M059J (cell line): ENCODE measurements around the gene RDH14. TPM values are rescaled to one million over a fixed set of nuclear protein-coding genes. Genes with fewer than 3 reads are reported as not detected.

Source experiments
- DNase-seq: peaks from one replicate; pipeline ENCODE4 v3.0.0-alpha.2; 2012; ENCODE audit warnings: low read depth
- total RNA-seq: library from RNA; depleted of rRNA; stranded (reverse); fragments of >200 nt; shearing (Covaris generic); gene quantifications from 2 replicates; pipeline ENCODE4 v1.2.3, GENCODE V29; 2014; rRNA removed

The RDH14 gene
- 25.1 and 27.0 TPM in 2 replicates for total RNA-seq

GRCh38 chr2:18560031-18560796 is at the start of gene RDH14:
Gene RDH14 (minus strand): TSS chr2:18560653. CDS start chr2:18560572, 81 bp downstream.
- peak; percentile 89 for DNase-seq

GRCh38 chr2:18610090-18610489 is 49.6 kb upstream of the RDH14 start:
- no peak for DNase-seq

GRCh38 chr2:18605115-18605514 is 44.7 kb upstream of the RDH14 start:
- no peak for DNase-seq

- DNase-seq, result no peak
Observed at GRCh38 chr2:18604531-18604885, 44.1 kb upstream of the RDH14 start.

- no peak for DNase-seq
Observed at GRCh38 chr2:18603854-18604530, 43.5 kb upstream of the RDH14 start.

- DNase-seq, result no peak
Observed at GRCh38 chr2:18602298-18602697, 41.8 kb upstream of the RDH14 start.

- DNase-seq, result no peak
Observed at GRCh38 chr2:18600255-18600613, 39.8 kb upstream of the RDH14 start.

GRCh38 chr2:18599509-18600254 is 39.2 kb upstream of the RDH14 start:
- DNase-seq, result no peak

GRCh38 chr2:18598848-18599484 is 38.5 kb upstream of the RDH14 start:
- DNase-seq, result no peak

GRCh38 chr2:18597618-18598017 is 37.2 kb upstream of the RDH14 start:
- DNase-seq, result no peak

- DNase-seq, result no peak
Observed at GRCh38 chr2:18596993-18597392, 36.5 kb upstream of the RDH14 start.

GRCh38 chr2:18593496-18593895 is 33.0 kb upstream of the RDH14 start:
- DNase-seq, result no peak

GRCh38 chr2:18592372-18592771 is 31.9 kb upstream of the RDH14 start:
- no peak for DNase-seq

GRCh38 chr2:18589354-18589753 is 28.9 kb upstream of the RDH14 start, which contains the start of gene NT5C1B:
Gene NT5C1B (minus strand): TSS chr2:18589569. CDS start chr2:18589468, 101 bp downstream.
- DNase-seq, result no peak

GRCh38 chr2:18588802-18589201 is 28.3 kb upstream of the RDH14 start:
- DNase-seq, result no peak

GRCh38 chr2:18588049-18588448 is 27.6 kb upstream of the RDH14 start:
- DNase-seq, result no peak

GRCh38 chr2:18585526-18585925 is 25.1 kb upstream of the RDH14 start:
- peak; percentile 31 for DNase-seq

GRCh38 chr2:18584608-18584954 is 24.1 kb upstream of the RDH14 start:
- no peak for DNase-seq

GRCh38 chr2:18583905-18584607 is 23.6 kb upstream of the RDH14 start:
- DNase-seq, result no peak

GRCh38 chr2:18580606-18581005 is 20.2 kb upstream of the RDH14 start:
- no peak for DNase-seq

GRCh38 chr2:18578033-18578432 is 17.6 kb upstream of the RDH14 start:
- peak; percentile 2 for DNase-seq
